A673 (cell line): ENCODE results near the gene RBP3. TPM values are rescaled to one million over a fixed set of nuclear protein-coding genes. Genes with fewer than 3 reads are reported as not detected.

Experiments used
- BruUV-seq: library from RNA; stranded (reverse); fragments of 400-500 nt; replicated peaks from 2 replicates; lab custom pipeline; 2021; lab: Mats Ljungman, UMichigan
- CTCF ChIA-PET: fragments of 300-600 bp; sonication (Branson Sonifier 250); formaldehyde crosslinking; loops from one replicate; lab custom pipeline; 2022; ENCODE audit warnings: antibody characterized with exemption; lab: Charles Lee
- POLR2A ChIA-PET: fragments of 300-600 bp; sonication (Branson Sonifier 250); formaldehyde crosslinking; loops from one replicate; lab custom pipeline; 2022; ENCODE audit warnings: antibody characterized with exemption; ENCODE audit not compliant: low non-redundant PET; lab: Charles Lee
- DNase-seq: peaks from one replicate; pipeline ENCODE4 v3.0.0-alpha.2; 2015; ENCODE audit warnings: low spot score
- H3K27ac ChIP-seq: fragments of 200-600 bp; sonication (generic); 2 replicates; pipeline ENCODE4 v1.5.1; 2016; ENCODE audit warnings: mixed run types, low read depth, mild to moderate bottlenecking, mixed read lengths, antibody characterized with exemption, low read length; ENCODE audit not compliant: poor library complexity, severe bottlenecking
- H3K27me3 ChIP-seq: fragments of 200-600 bp; sonication (generic); replicated peaks from 2 replicates; pipeline ENCODE4 v1.6.1; 2017; ENCODE audit warnings: mixed run types, low read depth, mild to moderate bottlenecking, mixed read lengths, antibody characterized with exemption, low read length; ENCODE audit not compliant: insufficient read depth, poor library complexity
- H3K36me3 ChIP-seq: fragments of 200-600 bp; sonication (generic); 2 replicates; pipeline ENCODE4 v1.6.1; 2016; ENCODE audit warnings: mixed run types, mild to moderate bottlenecking, mixed read lengths, antibody characterized with exemption, low read length; ENCODE audit not compliant: insufficient read depth, poor library complexity, severe bottlenecking
- H3K4me1 ChIP-seq: fragments of 200-600 bp; sonication (generic); 2 replicates; pipeline ENCODE4 v1.6.1; 2017; ENCODE audit warnings: mixed run types, mild to moderate bottlenecking, mixed read lengths, antibody characterized with exemption, low read length; ENCODE audit not compliant: insufficient read depth, poor library complexity, severe bottlenecking
- H3K4me3 ChIP-seq: fragments of 200-600 bp; sonication (generic); 2 replicates; pipeline ENCODE4 v1.5.1; 2016; ENCODE audit warnings: low read depth, mixed run types, mild to moderate bottlenecking, mixed read lengths, low read length; ENCODE audit not compliant: poor library complexity, severe bottlenecking
- H3K9me3 ChIP-seq: fragments of 200-600 bp; sonication (generic); 2 replicates; pipeline ENCODE4 v1.6.1; 2016; ENCODE audit warnings: mixed run types, low read depth, mild to moderate bottlenecking, mixed read lengths, antibody characterized with exemption, low read length; ENCODE audit not compliant: poor library complexity, severe bottlenecking
- EZH2 ChIP-seq: fragments of 200-600 bp; sonication (generic); IDR thresholded peaks from 2 replicates; pipeline ENCODE4 v1.6.1; 2017; ENCODE audit warnings: borderline replicate concordance, low read depth, mild to moderate bottlenecking, mixed read lengths, antibody characterized with exemption, low read length; ENCODE audit not compliant: poor library complexity, severe bottlenecking
- intact Hi-C: fragments of 100-400 bp; cut with micrococcal nuclease; formaldehyde crosslinking; loops from one replicate; pipeline ENCODE4 v1.10.0; 2022; ENCODE audit not compliant: unreplicated experiment
- total RNA-seq: library from RNA; stranded (reverse); gene quantifications from 2 replicates; pipeline ENCODE4 v1.2.3, GENCODE V29; 2021
- TF ChIP-seq, protein P1 (sequence below): fragments of 300-800, 200-600 bp; sonication (generic); conservative IDR thresholded peaks from 2 replicates; pipeline ENCODE4 v1.5.1; 2017; ENCODE audit warnings: low read depth, mild to moderate bottlenecking, antibody characterized with exemption, low read length, moderate library complexity, mixed read lengths

RBP3 gene
- total RNA-seq, 1 experiment from 2014 or later: not detected

DNA sequence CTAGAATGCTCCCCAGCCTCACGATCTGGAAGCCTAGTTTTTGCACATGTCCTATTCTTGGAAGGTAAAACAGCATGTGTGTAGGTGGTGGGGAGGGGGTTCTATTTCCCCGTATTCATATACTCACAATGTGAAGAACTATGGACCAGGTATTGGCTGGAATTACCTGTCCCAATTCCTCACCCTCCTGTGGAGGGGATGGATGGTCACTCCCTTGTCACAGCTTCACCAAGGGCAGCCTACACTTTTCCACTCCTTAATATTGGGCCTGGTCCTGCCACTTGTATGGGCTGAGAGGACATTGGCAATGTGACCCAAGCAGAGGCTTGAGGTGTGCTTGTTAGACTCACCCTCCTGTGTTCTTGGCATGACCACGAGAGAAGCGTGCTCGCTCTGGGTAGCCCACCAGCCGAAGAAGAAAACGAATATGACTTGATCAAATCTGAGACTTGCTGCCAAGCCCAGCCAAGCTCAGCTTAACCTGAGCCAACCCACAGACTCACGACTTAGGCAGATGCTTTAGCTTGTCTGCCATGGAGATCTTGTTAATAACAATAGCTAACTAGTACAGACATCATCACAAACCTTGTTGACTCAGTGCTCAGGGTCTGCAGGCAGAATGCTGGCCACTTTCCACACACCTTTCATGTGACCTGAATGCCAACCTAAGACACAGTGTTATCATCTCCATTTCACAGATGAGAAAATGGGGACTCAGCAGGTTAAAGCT, 18.7 kb downstream of the RBP3 start:
- TF ChIP-seq, protein P1, sequence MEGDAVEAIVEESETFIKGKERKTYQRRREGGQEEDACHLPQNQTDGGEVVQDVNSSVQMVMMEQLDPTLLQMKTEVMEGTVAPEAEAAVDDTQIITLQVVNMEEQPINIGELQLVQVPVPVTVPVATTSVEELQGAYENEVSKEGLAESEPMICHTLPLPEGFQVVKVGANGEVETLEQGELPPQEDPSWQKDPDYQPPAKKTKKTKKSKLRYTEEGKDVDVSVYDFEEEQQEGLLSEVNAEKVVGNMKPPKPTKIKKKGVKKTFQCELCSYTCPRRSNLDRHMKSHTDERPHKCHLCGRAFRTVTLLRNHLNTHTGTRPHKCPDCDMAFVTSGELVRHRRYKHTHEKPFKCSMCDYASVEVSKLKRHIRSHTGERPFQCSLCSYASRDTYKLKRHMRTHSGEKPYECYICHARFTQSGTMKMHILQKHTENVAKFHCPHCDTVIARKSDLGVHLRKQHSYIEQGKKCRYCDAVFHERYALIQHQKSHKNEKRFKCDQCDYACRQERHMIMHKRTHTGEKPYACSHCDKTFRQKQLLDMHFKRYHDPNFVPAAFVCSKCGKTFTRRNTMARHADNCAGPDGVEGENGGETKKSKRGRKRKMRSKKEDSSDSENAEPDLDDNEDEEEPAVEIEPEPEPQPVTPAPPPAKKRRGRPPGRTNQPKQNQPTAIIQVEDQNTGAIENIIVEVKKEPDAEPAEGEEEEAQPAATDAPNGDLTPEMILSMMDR: no peak
- no peak for TF ChIP-seq EZH2
- Histone ChIP-seq H3K27me3 (no peaks in the 10 kb centered on the region), H3K36me3 (no peaks in the 10 kb centered on the region), H3K4me1 (no peaks in the 10 kb centered on the region), H3K27ac (no peak overlapping the region), H3K9me3 (no peaks in the 10 kb centered on the region), H3K4me3 (no peak overlapping the region)
- POLR2A ChIA-PET: no interaction called here
- intact Hi-C loops: no loop called here
- no TSS peak for BruUV-seq
- DNase-seq: no peak
- CTCF ChIA-PET: no interaction called here

DNA sequence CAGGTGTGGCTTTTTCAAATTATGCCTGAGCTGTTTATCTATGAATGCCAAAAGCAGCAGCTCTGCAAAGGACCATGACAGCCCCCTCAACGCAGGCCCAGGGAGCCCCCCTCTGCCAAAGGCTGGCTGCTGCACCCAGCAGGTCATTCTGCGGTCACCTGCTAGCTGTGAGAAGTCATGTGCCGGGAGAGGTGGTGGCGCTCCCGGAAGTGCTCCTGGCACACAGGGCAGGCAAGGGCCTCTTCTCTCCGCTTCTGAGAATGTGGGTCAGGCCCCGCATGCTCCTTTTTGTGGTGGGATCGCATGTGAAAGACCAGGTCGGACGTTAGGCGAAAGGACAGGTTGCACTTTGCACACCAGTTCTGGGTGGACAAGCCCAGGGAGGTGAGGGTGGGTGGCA, 19.5 kb downstream of the RBP3 start:
- no peak overlapping the region for H3K27ac ChIP-seq
- no peaks in the 10 kb centered on the region for H3K27me3 ChIP-seq
- intact Hi-C loops: no loop called here
- no TSS peak for BruUV-seq
- CTCF ChIA-PET: no interaction called here
- DNase-seq: no peak
- no peaks in the 10 kb centered on the region for H3K9me3 ChIP-seq
- no peak for TF ChIP-seq EZH2
- TF ChIP-seq, protein P1: no peak
- H3K4me1 ChIP-seq: no peaks in the 10 kb centered on the region
- H3K36me3 ChIP-seq: no peaks in the 10 kb centered on the region
- POLR2A ChIA-PET: no interaction called here
- H3K4me3 ChIP-seq: no peak overlapping the region

DNA sequence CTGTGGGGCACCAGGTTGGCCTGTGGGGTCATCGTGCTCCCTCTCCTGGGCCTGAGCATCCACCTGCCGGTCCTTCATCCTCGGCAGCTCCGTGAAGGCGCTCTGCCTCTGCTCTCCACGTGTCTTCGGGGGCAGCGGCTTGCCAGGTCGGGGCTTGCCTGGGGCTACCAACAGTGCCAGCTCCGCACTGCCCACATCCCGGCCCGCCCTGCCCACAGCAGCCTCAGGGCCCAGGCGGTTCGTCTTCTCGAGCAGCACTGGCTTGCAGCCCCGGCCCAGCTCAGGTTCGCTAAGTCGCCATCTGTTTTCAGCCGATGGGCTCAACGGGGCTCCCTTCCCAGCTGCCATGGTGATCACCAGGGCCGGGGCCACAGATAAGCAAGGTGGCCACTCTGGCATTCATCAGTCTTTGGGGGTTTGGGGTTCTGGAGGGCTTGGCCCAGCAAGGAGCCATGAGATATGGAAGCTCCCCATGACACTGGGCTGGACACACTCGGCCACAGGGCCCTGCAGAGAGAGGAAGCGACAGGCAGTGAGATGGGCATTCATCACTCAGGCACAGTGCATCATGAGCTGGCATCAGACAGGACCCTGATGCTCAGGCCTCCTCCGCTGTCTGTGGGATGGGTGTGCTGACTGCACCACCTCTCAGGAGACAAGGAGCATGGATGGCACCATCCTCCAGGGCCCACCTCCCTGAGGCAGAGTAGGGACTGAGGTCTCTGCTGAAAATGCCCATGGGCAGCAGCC, 20.4 kb downstream of the RBP3 start:
- ChIA-PET CTCF (no interaction called here), POLR2A (no interaction called here)
- DNase-seq: no peak
- H3K36me3 ChIP-seq: no peaks in the 10 kb centered on the region
- no peaks in the 10 kb centered on the region for H3K4me1 ChIP-seq
- intact Hi-C loops: no loop called here
- H3K27me3 ChIP-seq: no peaks in the 10 kb centered on the region
- no peak for TF ChIP-seq EZH2
- TF ChIP-seq, protein P1: no peak
- H3K4me3 ChIP-seq: no peak overlapping the region
- no TSS peak for BruUV-seq
- H3K9me3 ChIP-seq: no peaks in the 10 kb centered on the region
- H3K27ac ChIP-seq: no peak overlapping the region
